ENCODE results near the gene CHST8. TPM values are rescaled to one million over a fixed set of nuclear protein-coding genes. Genes with fewer than 3 reads are reported as not detected.

The CHST8 gene
- polyA plus RNA-seq, 3 donors = not detected

DNA sequence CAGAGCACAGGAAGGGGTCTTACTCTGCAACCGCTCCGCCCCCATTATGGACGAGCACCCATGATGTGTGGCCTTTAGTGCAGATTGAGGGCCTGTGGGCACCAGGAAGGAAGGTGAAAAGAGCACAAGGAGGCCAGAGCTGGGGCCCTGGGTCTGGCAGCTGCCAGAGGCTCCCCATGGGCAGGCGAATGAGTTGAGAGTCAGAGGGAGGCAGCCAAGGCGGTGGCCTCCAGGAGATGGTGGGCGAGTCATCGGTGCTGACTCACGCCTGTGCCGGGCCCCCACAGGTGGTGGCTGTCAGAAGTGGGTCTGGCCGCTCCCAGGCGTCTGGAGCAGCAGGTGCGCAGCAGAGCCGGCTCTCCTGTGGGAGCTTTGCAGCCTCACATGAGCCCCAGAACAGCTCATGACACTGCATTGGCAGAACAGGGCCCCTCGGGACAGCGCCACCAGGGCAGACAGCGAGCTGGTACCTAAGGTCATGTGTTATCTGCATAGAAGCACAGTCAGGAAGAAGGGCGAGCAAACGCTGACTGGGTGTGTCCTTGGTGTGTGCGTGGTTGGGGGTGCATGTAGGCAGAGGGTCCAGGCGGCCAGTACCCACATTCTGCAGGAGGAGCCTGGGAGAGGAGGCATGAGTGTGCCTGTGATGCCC is 68.8 kb downstream of the CHST8 start:
- intact Hi-C loops (cut with micrococcal nuclease) = no loop called here
- Histone ChIP-seq H3K9ac (ENCODE audit: insufficient read depth, low read length, poor library complexity, severe bottlenecking) (no peak overlapping the region), H3K79me2 (ENCODE audit: insufficient read depth, low read length) (no peaks in the 10 kb centered on the region), H3K4me2 (replicated peaks; ENCODE audit: extremely low read depth, low read length, poor library complexity, severe bottlenecking) (no peak overlapping the region), H4K20me1 (ENCODE audit: insufficient read depth, low read length) (no peaks in the 10 kb centered on the region), H3K27ac (ENCODE audit: low read depth in 1 of 2, low read length in 2 of 2) (no peak overlapping the region), H3K36me3 (replicated peaks in 1 of 2; ENCODE audit: control insufficient read depth in 1 of 2, insufficient read depth in 2 of 2, low read length in 2 of 2) (no peaks in the 10 kb centered on the region), H2AFZ (ENCODE audit: insufficient read depth, low read depth, low read length, poor library complexity, severe bottlenecking) (no peak overlapping the region), H3K4me3 (replicated peaks in 1 of 3; ENCODE audit: low read depth in 2 of 3, low read length in 3 of 3) (no peak overlapping the region), H3K4me1 (ENCODE audit: control insufficient read depth in 1 of 2, insufficient read depth in 2 of 2, low read length in 2 of 2) (no peaks in the 10 kb centered on the region), H3K27me3 (ENCODE audit: control insufficient read depth in 2 of 2, insufficient read depth in 2 of 2, low read length in 2 of 2) (no peaks in the 10 kb centered on the region), H3K9me3 (replicated peaks in 1 of 2; ENCODE audit: control insufficient read depth in 1 of 2, insufficient read depth in 1 of 2, low read length in 2 of 2) (no peaks in the 10 kb centered on the region)
- no peak overlapping the region for H3K27ac Mint-ChIP-seq
- no peaks in the 10 kb centered on the region for H3K36me3 Mint-ChIP-seq
- TF ChIP-seq, protein P1, sequence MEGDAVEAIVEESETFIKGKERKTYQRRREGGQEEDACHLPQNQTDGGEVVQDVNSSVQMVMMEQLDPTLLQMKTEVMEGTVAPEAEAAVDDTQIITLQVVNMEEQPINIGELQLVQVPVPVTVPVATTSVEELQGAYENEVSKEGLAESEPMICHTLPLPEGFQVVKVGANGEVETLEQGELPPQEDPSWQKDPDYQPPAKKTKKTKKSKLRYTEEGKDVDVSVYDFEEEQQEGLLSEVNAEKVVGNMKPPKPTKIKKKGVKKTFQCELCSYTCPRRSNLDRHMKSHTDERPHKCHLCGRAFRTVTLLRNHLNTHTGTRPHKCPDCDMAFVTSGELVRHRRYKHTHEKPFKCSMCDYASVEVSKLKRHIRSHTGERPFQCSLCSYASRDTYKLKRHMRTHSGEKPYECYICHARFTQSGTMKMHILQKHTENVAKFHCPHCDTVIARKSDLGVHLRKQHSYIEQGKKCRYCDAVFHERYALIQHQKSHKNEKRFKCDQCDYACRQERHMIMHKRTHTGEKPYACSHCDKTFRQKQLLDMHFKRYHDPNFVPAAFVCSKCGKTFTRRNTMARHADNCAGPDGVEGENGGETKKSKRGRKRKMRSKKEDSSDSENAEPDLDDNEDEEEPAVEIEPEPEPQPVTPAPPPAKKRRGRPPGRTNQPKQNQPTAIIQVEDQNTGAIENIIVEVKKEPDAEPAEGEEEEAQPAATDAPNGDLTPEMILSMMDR (IDR thresholded peaks at IDR 0.05) = no peak
- H3K9me3 Mint-ChIP-seq = peaks cover 0 to 1% (median 0%) of the 10 kb centered on the region in 7 donors
- no peak for DNase-seq
- WGBS (ENCODE audit: insufficient coverage) = 82% methylated on average over 20 of the region's 20 CpGs
- no peaks in the 10 kb centered on the region for H3K4me1 Mint-ChIP-seq
- peaks cover 0 to 6% (median 5%) of the 10 kb centered on the region in 3 donors for H3K27me3 Mint-ChIP-seq (ENCODE audit: low read depth in 3 of 3)
- H3K4me3 Mint-ChIP-seq = no peak overlapping the region

DNA sequence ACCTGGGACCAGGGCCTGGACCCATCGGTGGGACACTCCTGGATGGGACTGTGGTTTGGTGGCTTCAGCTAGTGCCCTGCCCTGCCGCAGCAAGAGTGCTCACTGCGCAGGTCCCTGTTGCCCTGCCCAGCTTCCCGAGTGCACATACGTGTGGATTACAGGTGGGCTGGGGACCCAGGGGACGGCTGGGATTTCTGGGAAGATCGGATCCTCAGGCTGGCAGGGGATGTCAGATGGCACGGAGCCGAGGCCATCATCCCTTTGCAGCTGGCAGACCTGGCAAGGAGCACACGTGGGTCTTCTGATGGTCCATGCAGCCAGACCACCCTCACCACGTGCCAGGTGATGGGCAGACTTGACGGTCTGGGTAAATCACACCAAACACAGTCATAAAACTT is 69.3 kb downstream of the CHST8 start:
- Histone ChIP-seq H3K79me2 (ENCODE audit: insufficient read depth, low read length) (no peaks in the 10 kb centered on the region), H3K27ac (ENCODE audit: low read depth in 1 of 2, low read length in 2 of 2) (no peak overlapping the region), H3K4me2 (replicated peaks; ENCODE audit: extremely low read depth, low read length, poor library complexity, severe bottlenecking) (no peak overlapping the region), H3K4me1 (ENCODE audit: control insufficient read depth in 1 of 2, insufficient read depth in 2 of 2, low read length in 2 of 2) (no peaks in the 10 kb centered on the region), H3K9ac (ENCODE audit: insufficient read depth, low read length, poor library complexity, severe bottlenecking) (no peak overlapping the region), H4K20me1 (ENCODE audit: insufficient read depth, low read length) (no peaks in the 10 kb centered on the region), H3K36me3 (replicated peaks in 1 of 2; ENCODE audit: control insufficient read depth in 1 of 2, insufficient read depth in 2 of 2, low read length in 2 of 2) (no peaks in the 10 kb centered on the region), H2AFZ (ENCODE audit: insufficient read depth, low read depth, low read length, poor library complexity, severe bottlenecking) (no peak overlapping the region), H3K27me3 (ENCODE audit: control insufficient read depth in 2 of 2, insufficient read depth in 2 of 2, low read length in 2 of 2) (no peaks in the 10 kb centered on the region), H3K4me3 (replicated peaks in 1 of 3; ENCODE audit: low read depth in 2 of 3, low read length in 3 of 3) (no peak overlapping the region), H3K9me3 (replicated peaks in 1 of 2; ENCODE audit: control insufficient read depth in 1 of 2, insufficient read depth in 1 of 2, low read length in 2 of 2) (no peaks in the 10 kb centered on the region)
- peaks cover 0 to 1% (median 0%) of the 10 kb centered on the region in 7 donors for H3K9me3 Mint-ChIP-seq
- TF ChIP-seq, protein P1 (IDR thresholded peaks at IDR 0.05) = no peak
- no peak overlapping the region for H3K4me3 Mint-ChIP-seq
- no peaks in the 10 kb centered on the region for H3K36me3 Mint-ChIP-seq
- H3K27ac Mint-ChIP-seq = no peak overlapping the region
- no peak for DNase-seq
- WGBS (ENCODE audit: insufficient coverage) = 90% methylated on average over 10 of the region's 12 CpGs
- intact Hi-C loops (cut with micrococcal nuclease) = no loop called here
- H3K4me1 Mint-ChIP-seq = no peaks in the 10 kb centered on the region
- H3K27me3 Mint-ChIP-seq (ENCODE audit: low read depth in 3 of 3) = peaks cover 0 to 5% (median 2%) of the 10 kb centered on the region in 3 donors

Data from CD14-positive monocyte (primary cell).